HG02588 (cell line): ENCODE data around the gene NOX5.
"Not testable (repeated sequence)": the region's sequence is repeated elsewhere in the genome, so short reads cannot be mapped to it uniquely, and the experiment has no call there.

Experiments
- ATAC-seq: cut with Tn5 transposase; IDR thresholded peaks from one replicate; pipeline ENCODE4 v1.9.1; 2021; ENCODE audit warnings: mild to moderate bottlenecking, moderate library complexity; ENCODE audit not compliant: unreplicated experiment

Gene NOX5

GRCh38 chr15:69049976-69050375 lies 35.5 kb downstream of the NOX5 start:
- no peak for ATAC-seq

- no peak for ATAC-seq
These were observed 40.8 kb downstream of the NOX5 start for GRCh38 chr15:69055251-69055650.

- no peak for ATAC-seq
These were observed 41.9 kb downstream of the NOX5 start for GRCh38 chr15:69056365-69056764.

- ATAC-seq: no peak
These were observed 44.5 kb downstream of the NOX5 start for GRCh38 chr15:69058830-69059556.

GRCh38 chr15:69059557-69059943 lies 45.1 kb downstream of the NOX5 start:
- no peak for ATAC-seq

GRCh38 chr15:69060041-69060481 lies 45.6 kb downstream of the NOX5 start:
- no peak for ATAC-seq

- no peak for ATAC-seq
These were observed 46.2 kb downstream of the NOX5 start for GRCh38 chr15:69060744-69061143.

- ATAC-seq: no peak
These were observed 46.9 kb downstream of the NOX5 start for GRCh38 chr15:69061414-69061842.

- no peak for ATAC-seq
These were observed 50.2 kb downstream of the NOX5 start for GRCh38 chr15:69064649-69065048.

GRCh38 chr15:69066007-69066995 lies 51.8 kb downstream of the NOX5 start:
- ATAC-seq: no peak

- no peak for ATAC-seq
These were observed 52.8 kb downstream of the NOX5 start for GRCh38 chr15:69067296-69067695.

GRCh38 chr15:69068157-69068556 lies 53.7 kb downstream of the NOX5 start:
- ATAC-seq: no peak

- ATAC-seq: not testable (repeated sequence)
These were observed 54.8 kb downstream of the NOX5 start for GRCh38 chr15:69069290-69069689.

- ATAC-seq: no peak
These were observed 55.5 kb downstream of the NOX5 start for GRCh38 chr15:69069996-69070395.

- no peak for ATAC-seq
These were observed 55.9 kb downstream of the NOX5 start for GRCh38 chr15:69070396-69070795.

- ATAC-seq: no peak
These were observed 56.8 kb downstream of the NOX5 start for GRCh38 chr15:69071260-69071659.

GRCh38 chr15:69072906-69073305 lies 58.4 kb downstream of the NOX5 start:
- ATAC-seq: no peak

- ATAC-seq: no peak
These were observed 59.7 kb downstream of the NOX5 start for GRCh38 chr15:69074001-69074842.

GRCh38 chr15:69074843-69075224 lies 60.3 kb downstream of the NOX5 start:
- ATAC-seq: no peak

GRCh38 chr15:69075440-69075839 lies 60.9 kb downstream of the NOX5 start:
- ATAC-seq: no peak

GRCh38 chr15:69076756-69077155 lies 62.3 kb downstream of the NOX5 start:
- ATAC-seq: no peak
